Measurements from ENCODE around the gene NOL12.

NOL12 gene, protein sequence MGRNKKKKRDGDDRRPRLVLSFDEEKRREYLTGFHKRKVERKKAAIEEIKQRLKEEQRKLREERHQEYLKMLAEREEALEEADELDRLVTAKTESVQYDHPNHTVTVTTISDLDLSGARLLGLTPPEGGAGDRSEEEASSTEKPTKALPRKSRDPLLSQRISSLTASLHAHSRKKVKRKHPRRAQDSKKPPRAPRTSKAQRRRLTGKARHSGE

DNA sequence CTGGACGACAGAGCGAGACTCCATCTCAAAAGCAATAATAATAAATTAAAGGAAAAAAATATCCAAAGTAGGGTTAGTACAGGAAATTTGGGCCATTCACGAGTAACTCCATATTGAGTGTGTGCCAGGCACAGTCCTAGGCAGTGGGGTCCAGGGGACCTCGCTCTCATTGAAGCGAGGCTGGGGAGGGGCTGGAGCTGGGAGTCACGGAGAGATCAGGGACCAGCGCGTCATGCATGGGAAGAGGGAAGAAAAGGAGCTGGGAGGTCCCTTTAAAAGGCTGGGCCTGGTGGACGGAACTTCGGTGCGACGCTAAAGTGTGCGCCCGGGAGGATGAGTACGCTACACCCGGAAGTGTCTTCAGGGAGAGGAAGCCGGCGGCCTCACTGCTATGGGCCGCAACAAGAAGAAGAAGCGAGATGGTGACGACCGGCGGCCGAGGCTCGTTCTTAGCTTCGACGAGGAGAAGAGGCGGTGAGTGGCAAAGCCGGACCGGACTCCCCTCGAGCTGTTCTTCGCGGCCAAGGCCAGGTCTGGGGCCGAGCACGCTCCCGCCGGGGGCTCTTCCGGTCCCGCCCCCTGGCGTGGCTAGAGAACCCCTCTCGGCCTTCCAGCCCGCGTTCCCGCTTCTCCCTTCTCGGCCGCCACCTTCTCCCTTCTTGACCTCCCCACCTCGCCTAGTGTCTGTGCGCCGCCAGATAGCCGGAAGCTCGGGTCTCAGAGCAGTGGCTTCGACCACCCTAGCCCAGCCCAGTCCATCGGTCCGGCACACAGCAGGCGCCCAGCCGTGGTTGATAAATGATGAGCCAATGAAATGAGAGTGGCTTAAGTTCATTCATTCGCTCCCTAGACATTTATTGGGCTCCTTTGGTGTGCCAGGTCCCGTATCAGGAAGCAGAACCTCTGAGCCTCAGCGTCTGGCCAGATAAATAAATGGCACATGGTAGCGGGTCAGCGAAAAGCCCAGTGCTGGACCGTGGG lies at the start of gene NOL12:
Gene NOL12, plus strand, starts transcription at position 342 of the 981 bp plus-strand sequence. Its CDS starts 50 bp downstream, at position 392.
- DNase-seq (ENCODE audit: low spot score), result peak; percentile 83
- TF ChIP-seq, protein P1, sequence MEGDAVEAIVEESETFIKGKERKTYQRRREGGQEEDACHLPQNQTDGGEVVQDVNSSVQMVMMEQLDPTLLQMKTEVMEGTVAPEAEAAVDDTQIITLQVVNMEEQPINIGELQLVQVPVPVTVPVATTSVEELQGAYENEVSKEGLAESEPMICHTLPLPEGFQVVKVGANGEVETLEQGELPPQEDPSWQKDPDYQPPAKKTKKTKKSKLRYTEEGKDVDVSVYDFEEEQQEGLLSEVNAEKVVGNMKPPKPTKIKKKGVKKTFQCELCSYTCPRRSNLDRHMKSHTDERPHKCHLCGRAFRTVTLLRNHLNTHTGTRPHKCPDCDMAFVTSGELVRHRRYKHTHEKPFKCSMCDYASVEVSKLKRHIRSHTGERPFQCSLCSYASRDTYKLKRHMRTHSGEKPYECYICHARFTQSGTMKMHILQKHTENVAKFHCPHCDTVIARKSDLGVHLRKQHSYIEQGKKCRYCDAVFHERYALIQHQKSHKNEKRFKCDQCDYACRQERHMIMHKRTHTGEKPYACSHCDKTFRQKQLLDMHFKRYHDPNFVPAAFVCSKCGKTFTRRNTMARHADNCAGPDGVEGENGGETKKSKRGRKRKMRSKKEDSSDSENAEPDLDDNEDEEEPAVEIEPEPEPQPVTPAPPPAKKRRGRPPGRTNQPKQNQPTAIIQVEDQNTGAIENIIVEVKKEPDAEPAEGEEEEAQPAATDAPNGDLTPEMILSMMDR (IDR thresholded peaks at IDR 0.05; ENCODE audit: extremely low read depth, missing control alignments), result no peak

DNA sequence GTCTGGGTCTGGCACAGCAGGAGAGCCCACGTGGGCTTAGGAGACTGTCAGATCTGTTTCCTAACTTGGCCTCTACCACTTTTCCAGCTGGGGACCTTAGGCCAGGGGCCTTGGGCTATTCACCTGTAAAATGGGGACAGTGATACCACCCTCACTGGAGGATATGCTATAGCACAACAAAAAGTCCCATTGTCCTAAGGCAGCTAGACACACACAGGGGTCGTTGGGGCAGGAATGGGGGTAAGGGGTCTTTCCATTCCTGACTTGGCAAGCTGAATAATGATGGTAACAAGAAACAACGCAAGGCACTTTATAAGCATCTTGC lies 49.2 kb upstream of the NOL12 start:
- TF ChIP-seq, protein P1 (IDR thresholded peaks at IDR 0.05; ENCODE audit: extremely low read depth, missing control alignments), result no peak
- no peak for DNase-seq (ENCODE audit: low spot score)

DNA sequence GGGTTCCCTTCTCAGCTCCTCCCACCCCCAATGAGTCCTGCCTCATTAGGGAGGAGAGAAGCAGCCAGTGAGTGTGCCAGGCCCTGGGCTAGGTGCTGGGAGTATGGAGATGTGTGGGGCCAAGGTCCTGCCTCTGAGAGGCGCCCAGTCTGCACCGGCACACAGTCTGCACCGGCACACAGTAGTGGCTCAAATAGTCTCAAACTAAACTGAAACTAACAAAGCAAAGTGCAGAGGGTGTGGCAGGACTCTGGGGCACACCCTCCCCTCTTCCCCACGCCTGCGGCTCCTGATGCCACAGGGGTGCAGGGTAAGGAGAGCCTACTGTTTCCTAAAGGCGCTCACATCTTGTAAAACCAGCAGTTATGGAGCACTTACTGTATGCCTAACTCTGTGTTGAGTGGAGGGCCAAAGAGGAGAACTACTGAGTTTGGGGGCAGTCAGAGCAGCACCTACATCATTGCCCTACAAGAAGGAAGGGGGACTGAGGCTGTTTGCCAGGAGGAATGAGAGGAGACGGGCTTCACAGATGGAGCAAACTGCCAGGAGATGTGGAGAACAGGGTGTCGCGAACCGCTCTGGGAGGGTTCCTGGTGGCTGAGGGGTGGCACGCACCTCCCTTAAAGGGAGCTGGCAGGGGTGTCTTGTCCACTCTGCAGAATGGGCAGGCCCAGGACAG lies 47.6 kb upstream of the NOL12 start:
- TF ChIP-seq, protein P1 (IDR thresholded peaks at IDR 0.05; ENCODE audit: extremely low read depth, missing control alignments), result no peak
- DNase-seq (ENCODE audit: low spot score), result no peak

DNA sequence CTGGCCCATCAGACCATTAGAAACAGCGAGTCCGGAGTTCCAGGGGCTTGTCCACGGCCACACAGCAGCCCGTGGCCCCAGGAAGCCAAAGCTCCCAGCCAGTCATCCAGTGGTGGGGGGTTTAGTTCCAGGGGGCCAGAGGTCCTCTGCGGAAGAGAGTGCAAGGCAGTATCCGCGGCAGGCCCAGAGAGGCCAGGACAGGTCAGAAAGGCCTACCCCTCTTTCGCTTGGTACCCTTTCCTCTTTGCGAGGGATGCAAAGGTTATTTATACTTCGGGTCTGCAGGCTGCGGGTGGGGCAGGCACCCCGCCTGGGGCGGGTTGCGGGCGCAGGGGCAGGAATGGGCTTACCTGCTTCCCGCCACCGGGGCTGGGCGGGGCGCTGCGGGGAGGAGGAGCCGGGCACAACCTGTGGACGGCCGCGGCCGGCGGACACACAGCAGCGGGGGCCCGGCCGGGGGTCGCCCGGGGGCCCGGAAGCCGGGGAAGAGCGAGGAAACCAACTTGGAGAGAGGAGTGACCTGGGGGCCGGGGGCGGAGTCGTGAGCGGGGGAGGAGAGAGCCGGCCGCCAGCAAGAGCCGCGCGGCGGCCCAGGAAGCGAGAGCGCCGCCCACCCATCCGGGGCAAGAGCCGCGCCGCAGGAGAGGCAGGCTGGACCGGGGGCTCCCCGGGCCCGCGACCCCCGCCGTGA lies 46.9 kb upstream of the NOL12 start, which contains the start of gene SH3BP1:
Gene SH3BP1, plus strand, starts transcription at position 600 of the 691 bp plus-strand sequence. CDS start 119 bp downstream, outside the sequence.
- peak; percentile 88 for DNase-seq (ENCODE audit: low spot score)
- TF ChIP-seq, protein P1 (IDR thresholded peaks at IDR 0.05; ENCODE audit: extremely low read depth, missing control alignments), result no peak

DNA sequence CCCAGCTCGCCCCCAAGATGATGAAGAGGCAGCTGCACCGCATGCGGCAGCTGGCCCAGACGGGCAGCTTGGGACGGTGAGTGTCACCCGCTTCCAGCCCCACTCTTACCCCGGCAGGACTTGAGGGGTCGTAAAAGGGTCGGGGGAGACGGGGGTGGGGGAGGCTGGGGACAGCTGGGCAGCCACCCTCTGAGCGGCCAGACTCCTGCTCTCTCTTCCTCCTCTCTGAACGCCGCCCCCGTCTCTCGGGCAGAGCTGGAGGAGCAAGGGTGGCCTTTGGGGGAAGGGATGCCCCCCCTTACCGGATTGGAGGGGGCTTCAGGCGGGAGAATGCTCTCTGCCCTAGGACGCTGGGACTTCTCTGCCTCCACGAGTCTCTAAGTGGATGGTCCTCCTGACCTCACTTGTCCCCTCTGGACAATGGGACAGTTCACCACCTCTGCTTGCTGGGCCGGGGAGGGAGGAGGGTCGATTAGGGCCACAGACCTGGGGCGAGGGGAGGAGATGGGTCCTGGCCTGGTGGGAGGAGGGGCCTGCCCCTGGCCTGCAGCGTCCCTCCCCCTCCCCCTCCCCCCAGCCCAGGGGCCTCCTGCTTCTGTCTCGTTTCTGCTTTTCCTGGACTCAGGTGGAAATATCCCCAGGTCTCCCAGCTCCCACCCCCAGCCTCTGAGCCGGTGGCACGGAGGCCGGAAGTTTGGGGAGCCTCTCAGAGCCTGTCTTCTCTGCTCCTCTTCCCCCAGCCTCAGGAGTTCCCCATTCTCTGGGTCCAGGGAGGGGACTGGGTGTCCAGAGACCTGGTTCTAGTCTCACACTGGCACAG lies 46.2 kb upstream of the NOL12 start:
- DNase-seq (ENCODE audit: low spot score), result peak; percentile 63

More for the DNA sequence above, 46.2 kb upstream of the NOL12 start:
- TF ChIP-seq, protein P1 (IDR thresholded peaks at IDR 0.05; ENCODE audit: extremely low read depth, missing control alignments), result no peak
